OCI-LY1 (cell line): ENCODE measurements around the gene CTXN1.

Source experiments
- H2AFZ ChIP-seq: fragments of 200-600 bp; sonication (generic), shearing (Covaris generic); 2 replicates; pipeline ENCODE4 v1.6.0; 2014; ENCODE audit warnings: antibody characterized with exemption, mild to moderate bottlenecking, low read length
- H3F3A ChIP-seq: fragments of 200-600 bp; sonication (generic), shearing (Covaris generic); 2 replicates; pipeline ENCODE4 v1.6.0; 2014; ENCODE audit warnings: mild to moderate bottlenecking, antibody characterized with exemption, low read length, moderate library complexity; ENCODE audit not compliant: insufficient read depth
- H3K27ac ChIP-seq: fragments of 200-600 bp; sonication (generic); 2 replicates; pipeline ENCODE4 v1.5.1; 2014; ENCODE audit warnings: low read length, mixed run types, mild to moderate bottlenecking, low read depth; ENCODE audit not compliant: poor library complexity, severe bottlenecking
- H3K27me3 ChIP-seq: fragments of 200-600 bp; sonication (generic); 2 replicates; pipeline ENCODE4 v1.6.0; 2014; ENCODE audit warnings: antibody characterized with exemption, mild to moderate bottlenecking, low read length, moderate library complexity; ENCODE audit not compliant: insufficient read depth
- H3K36me3 ChIP-seq: fragments of 200-600 bp; sonication (generic); 2 replicates; pipeline ENCODE4 v1.6.1; 2014; ENCODE audit warnings: mild to moderate bottlenecking, antibody characterized with exemption, low read length, moderate library complexity, mixed read lengths; ENCODE audit not compliant: insufficient read depth
- H3K4me1 ChIP-seq: fragments of 200-600 bp; sonication (generic); 2 replicates; pipeline ENCODE4 v1.5.1; 2014; ENCODE audit warnings: mild to moderate bottlenecking, low read length, moderate library complexity; ENCODE audit not compliant: insufficient read depth, severe bottlenecking
- H3K4me2 ChIP-seq: fragments of 200-600 bp; sonication (generic), shearing (Covaris generic); 2 replicates; pipeline ENCODE4 v1.6.1; 2014; ENCODE audit warnings: low read length
- H3K4me3 ChIP-seq: fragments of 200-600 bp; sonication (generic); 2 replicates; pipeline ENCODE4 v1.5.1; 2014; ENCODE audit warnings: low read length, low read depth, mild to moderate bottlenecking, mixed read lengths; ENCODE audit not compliant: poor library complexity, severe bottlenecking
- H3K79me2 ChIP-seq: fragments of 200-600 bp; shearing (Covaris generic); 2 replicates; pipeline ENCODE4 v1.6.1; 2016; ENCODE audit warnings: mixed run types, low read length, mixed read lengths; ENCODE audit not compliant: insufficient read depth
- H3K9ac ChIP-seq: fragments of 200-600 bp; sonication (generic), shearing (Covaris generic); 2 replicates; pipeline ENCODE4 v1.6.1; 2014; ENCODE audit warnings: mild to moderate bottlenecking, low read length, mixed read lengths
- H3K9me2 ChIP-seq: fragments of 200-600 bp; sonication (generic), shearing (Covaris generic); 2 replicates; pipeline ENCODE4 v1.6.1; 2014; ENCODE audit warnings: low read depth, mild to moderate bottlenecking, low read length, mixed read lengths
- H3K9me3 ChIP-seq: fragments of 200-600 bp; shearing (Covaris generic); 2 replicates; pipeline ENCODE4 v1.6.1; 2014; ENCODE audit warnings: low read length, mixed read lengths
- H4K20me1 ChIP-seq: fragments of 200-600 bp; sonication (generic), shearing (Covaris generic); 2 replicates; pipeline ENCODE4 v1.6.0; 2016; ENCODE audit warnings: mild to moderate bottlenecking, low read length; ENCODE audit not compliant: insufficient read depth
- CTCF ChIP-seq: fragments of 200-600 bp; sonication (generic), shearing (Covaris generic); IDR thresholded peaks from 2 replicates; pipeline ENCODE4 v1.5.1; 2017; ENCODE audit warnings: mild to moderate bottlenecking, antibody characterized with exemption, low read length, moderate library complexity, mixed read lengths
- EZH2 ChIP-seq: fragments of 200-600 bp; sonication (generic), shearing (Covaris generic); IDR thresholded peaks from 2 replicates; pipeline ENCODE4 v1.8.0; 2017; ENCODE audit warnings: borderline replicate concordance, mixed run types, mild to moderate bottlenecking, antibody characterized with exemption, low read length, moderate library complexity, mixed read lengths

The CTXN1 gene

DNA sequence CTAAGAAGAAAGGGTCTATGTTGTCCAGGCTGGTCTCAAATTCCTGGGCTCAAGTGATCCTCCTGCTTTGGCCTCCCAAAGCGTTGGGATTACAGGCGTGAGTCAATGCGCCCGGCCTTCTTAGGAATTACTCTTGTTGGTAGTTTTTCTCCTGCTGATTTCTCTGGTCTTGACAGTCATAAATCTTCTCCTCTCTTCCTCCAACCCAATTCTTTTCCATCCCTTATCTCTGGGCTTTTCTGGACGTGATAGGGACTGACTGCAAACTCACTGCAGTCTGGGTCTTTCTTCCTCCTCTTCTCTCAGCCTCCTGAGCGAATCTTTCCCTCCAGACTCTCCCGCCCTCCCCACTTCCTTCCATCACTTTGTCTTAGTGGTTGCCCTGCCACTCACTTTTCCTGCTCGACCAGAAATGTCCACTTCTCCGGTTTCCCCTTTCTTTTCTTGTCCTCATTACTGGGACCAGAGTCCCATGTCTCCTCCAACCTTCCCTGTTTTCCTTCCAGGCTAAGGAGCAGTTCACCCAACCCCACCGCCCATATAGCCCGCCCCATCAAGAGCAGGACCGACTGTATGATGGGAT, 39.4 kb upstream of the CTXN1 start:
- Histone ChIP-seq H3F3A (no peaks in the 10 kb centered on the region), H4K20me1 (no peaks in the 10 kb centered on the region), H2AFZ (no peak overlapping the region), H3K4me1 (no peaks in the 10 kb centered on the region), H3K4me2 (no peak overlapping the region), H3K9me3 (no peaks in the 10 kb centered on the region), H3K79me2 (no peaks in the 10 kb centered on the region), H3K27me3 (no peaks in the 10 kb centered on the region), H3K36me3 (peaks cover 94% of the 10 kb centered on the region), H3K4me3 (no peak overlapping the region), H3K9ac (no peak overlapping the region), H3K9me2 (no peaks in the 10 kb centered on the region), H3K27ac (no peak overlapping the region)
- TF ChIP-seq EZH2 = no peak
- TF ChIP-seq CTCF = no peak

DNA sequence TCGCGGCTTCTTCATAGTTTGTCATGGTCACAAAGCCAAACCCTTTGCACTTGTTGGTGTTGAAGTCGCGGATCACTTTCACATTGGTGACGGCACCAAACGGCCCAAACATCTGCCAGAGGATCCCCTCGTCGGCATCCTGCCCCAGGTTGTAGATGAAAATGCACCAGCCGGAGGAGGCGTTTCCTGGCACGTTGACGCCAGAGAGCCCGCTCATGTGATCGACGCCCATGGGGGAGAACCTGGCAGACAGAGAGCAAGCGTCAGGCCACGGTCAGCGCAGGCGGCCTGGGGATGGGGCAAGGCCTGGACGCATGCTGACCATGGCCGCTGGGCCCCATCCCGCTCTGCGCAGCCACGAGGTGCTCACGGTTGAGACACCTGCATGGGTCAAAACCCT, 37.6 kb upstream of the CTXN1 start:
- H2AFZ ChIP-seq = no peak overlapping the region
- no peaks in the 10 kb centered on the region for H3K4me1 ChIP-seq
- H3K4me2 ChIP-seq = no peak overlapping the region
- no peaks in the 10 kb centered on the region for H3K27me3 ChIP-seq
- H3K36me3 ChIP-seq = peaks cover 97% of the 10 kb centered on the region
- no peak overlapping the region for H3K9ac ChIP-seq
- no peak overlapping the region for H3K27ac ChIP-seq
- H3K79me2 ChIP-seq = no peaks in the 10 kb centered on the region
- H3K9me3 ChIP-seq = no peaks in the 10 kb centered on the region
- H4K20me1 ChIP-seq = no peaks in the 10 kb centered on the region
- H3K9me2 ChIP-seq = no peaks in the 10 kb centered on the region
- H3K4me3 ChIP-seq = no peak overlapping the region
- no peaks in the 10 kb centered on the region for H3F3A ChIP-seq
- TF ChIP-seq EZH2 (no peak), CTCF (no peak)

DNA sequence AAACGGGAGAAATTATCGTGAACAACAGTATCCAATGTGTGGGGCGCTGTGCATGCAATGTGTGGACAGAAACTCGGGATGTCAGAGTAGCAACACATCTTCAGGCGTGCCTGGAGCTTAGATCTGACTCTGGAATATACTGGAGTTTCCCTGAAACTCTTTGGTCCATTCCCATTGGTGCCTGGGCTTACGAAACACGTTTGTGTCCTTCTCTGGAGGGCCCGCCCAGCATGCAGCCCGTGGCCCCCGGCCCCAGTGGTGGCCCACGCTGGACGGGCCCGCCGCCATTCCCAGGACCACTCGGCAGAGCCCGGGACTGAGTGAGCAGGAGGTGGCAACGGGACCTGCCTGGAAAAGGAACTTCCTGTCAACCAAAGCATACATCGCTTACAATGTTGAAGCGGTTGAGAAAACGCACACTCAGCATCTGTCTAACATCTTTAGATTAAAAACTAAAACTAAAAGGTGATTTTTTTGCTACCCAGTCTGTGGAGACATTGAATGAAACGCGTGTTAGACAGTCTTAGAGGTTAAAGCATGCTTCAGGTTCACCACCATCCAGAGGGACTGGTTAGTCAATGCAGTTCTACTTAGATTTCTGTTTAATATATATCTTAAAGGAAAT, 36.8 kb upstream of the CTXN1 start:
- no peaks in the 10 kb centered on the region for H3K79me2 ChIP-seq
- H3K9me3 ChIP-seq = no peaks in the 10 kb centered on the region
- H3K9me2 ChIP-seq = no peaks in the 10 kb centered on the region
- no peak overlapping the region for H3K4me3 ChIP-seq
- TF ChIP-seq EZH2 = no peak
- no peak for TF ChIP-seq CTCF
- H4K20me1 ChIP-seq = no peaks in the 10 kb centered on the region
- no peaks in the 10 kb centered on the region for H3K4me1 ChIP-seq
- no peak overlapping the region for H3K9ac ChIP-seq
- no peak overlapping the region for H3K4me2 ChIP-seq
- no peak overlapping the region for H2AFZ ChIP-seq
- no peaks in the 10 kb centered on the region for H3F3A ChIP-seq
- H3K27me3 ChIP-seq = no peaks in the 10 kb centered on the region
- H3K27ac ChIP-seq = no peak overlapping the region
- peaks cover 97% of the 10 kb centered on the region for H3K36me3 ChIP-seq
